LNCaP clone FGC (cell line): ENCODE measurements around the gene ACRV1.

Experiments
- DNase-seq: peaks from one replicate; pipeline ENCODE4 v3.0.0-alpha.2; 2011; ENCODE audit warnings: low read depth
- H3K4me3 ChIP-seq: 2 replicates; pipeline ENCODE4 v1.5.1; 2011; ENCODE audit warnings: mild to moderate bottlenecking, low read depth, low read length, control low read depth
- CTCF ChIP-seq: IDR thresholded peaks from 2 replicates; pipeline ENCODE4 v1.5.1; 2012; ENCODE audit warnings: mild to moderate bottlenecking; ENCODE audit not compliant: control insufficient read depth, insufficient read depth; ENCODE audit errors: extremely low read depth

ACRV1 gene

DNA sequence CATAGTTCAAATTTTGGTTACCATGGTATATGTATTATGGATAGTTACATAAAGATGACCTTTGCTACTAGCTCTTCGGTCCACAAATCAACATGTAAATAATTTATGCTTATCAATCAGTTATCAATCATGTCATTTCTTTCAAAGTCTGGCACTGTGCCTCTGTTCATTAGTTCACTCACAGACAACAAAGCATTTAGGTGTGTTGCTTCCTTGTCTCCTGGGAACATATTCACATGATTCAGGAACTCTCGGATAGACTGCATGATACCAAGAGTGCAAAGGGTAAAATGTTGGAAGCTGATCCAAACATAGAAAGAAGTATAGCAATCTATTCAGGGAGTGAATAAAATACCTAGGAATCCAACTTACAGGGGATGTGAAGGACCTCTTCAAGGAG lies 14.3 kb upstream of the ACRV1 start:
- TF ChIP-seq CTCF: no peak
- no peak for DNase-seq
- H3K4me3 ChIP-seq: no peak overlapping the region

DNA sequence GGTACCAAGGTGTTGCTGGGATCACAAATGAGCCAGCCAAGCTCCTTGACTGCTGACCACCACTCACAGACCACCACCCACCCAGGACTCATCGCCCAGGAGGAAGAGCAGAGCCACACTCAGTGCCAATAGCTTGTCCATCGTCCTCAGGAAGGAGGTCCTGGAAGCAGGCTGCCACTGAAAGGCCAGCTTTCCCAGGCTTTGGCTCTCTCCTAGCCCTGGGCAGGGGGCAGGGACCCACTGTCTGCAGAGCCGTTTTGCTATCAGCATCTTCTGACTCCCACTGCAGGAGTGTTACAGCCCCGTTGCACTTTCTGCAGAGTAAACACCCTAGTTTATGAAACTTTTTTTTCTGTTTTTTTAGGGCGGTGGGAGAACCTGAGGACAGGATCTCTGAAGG lies 12.2 kb upstream of the ACRV1 start:
- no peak for DNase-seq
- H3K4me3 ChIP-seq: no peak overlapping the region
- no peak for TF ChIP-seq CTCF

GRCh38 chr11:125690006-125690405 lies 9.4 kb upstream of the ACRV1 start:
- TF ChIP-seq CTCF: no peak
- H3K4me3 ChIP-seq: no peak overlapping the region
- DNase-seq: no peak

DNA sequence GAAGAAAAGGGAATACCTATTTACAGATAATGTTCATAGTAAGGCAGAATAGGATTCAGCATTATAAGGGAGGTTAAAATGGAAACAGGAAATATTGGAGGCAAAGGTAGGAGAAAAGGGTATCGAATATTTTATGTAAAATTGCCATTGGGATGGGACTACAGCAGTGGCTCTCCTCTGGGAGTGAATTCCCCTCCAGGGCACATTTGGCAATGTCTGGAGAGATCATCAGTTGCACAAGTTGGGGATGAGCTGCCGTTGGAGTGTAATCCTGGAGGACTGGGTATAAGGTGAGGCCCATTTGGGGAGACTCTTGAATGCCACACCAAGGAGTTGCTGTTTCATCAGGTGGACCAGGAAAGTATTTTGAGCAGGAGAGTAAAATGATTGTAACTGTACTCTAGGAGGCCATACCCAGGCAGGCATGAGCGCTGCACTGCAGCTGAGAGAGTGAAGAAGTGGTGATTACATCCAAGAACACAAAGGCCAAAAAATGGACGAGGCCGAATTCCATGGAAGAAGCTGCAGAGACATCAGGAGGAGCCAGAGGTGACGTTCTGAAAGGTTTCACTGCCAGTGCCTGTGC lies 8.7 kb upstream of the ACRV1 start:
- no peak for TF ChIP-seq CTCF
- no peak for DNase-seq
- H3K4me3 ChIP-seq: no peak overlapping the region

- no peak for DNase-seq
- TF ChIP-seq CTCF: no peak
- no peak overlapping the region for H3K4me3 ChIP-seq
Observed at GRCh38 chr11:125688632-125689031, 8.0 kb upstream of the ACRV1 start.

DNA sequence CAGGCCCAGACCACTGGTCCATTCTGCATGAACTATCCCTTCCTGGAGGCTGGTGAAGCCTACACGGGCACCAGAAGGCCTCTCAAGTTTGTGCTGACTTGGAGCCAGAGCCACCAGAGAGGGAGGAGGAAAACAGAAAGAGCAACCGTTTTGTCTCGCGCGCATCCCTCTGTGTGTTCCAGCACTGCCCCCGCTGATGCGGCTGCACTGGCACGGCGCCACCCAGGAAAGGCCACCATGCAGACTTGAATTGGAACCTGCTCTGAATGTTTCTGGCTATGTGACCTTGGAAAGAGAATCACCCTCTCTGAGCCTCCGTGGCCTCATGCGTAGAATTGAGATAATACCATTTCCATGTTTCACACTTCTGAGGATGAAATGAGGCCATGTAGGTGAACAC lies 7.4 kb upstream of the ACRV1 start:
- TF ChIP-seq CTCF: no peak
- H3K4me3 ChIP-seq: no peak overlapping the region
- no peak for DNase-seq

DNA sequence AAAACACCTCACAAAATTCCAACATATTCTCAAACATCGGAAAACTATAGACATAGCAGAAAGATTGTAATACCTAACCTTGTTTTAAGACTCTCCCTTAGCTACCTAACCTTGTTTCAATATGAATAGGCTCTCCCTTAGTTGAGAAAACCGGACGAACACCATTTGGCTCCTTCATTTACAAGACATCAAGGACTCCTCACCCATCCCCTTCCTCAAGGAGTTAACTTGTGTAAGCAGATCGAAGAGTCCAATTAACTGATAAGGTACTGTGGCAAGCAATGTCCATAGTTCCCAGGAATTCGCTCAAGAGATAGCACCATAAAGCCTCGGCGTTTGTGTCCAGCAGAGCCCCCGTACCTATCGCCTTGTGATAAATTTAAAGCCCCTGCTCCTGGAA lies 4.6 kb upstream of the ACRV1 start:
- no peak for TF ChIP-seq CTCF
- no peak overlapping the region for H3K4me3 ChIP-seq
- no peak for DNase-seq
